ENCODE data around the gene FAM78B.

- TF ChIP-seq POLR2A (IDR thresholded peaks at IDR 0.05) (no peak), CTCF (IDR thresholded peaks at IDR 0.05) (no peak), EP300 (IDR thresholded peaks at IDR 0.05) (no peak)
These were observed 84.2 kb downstream of the FAM78B start for GRCh38 chr1:166082601-166083000.
